Skin of body (tissue), 2 donors: ENCODE measurements around the gene S100A4. TPM values are rescaled to one million over a fixed set of nuclear protein-coding genes. Genes with fewer than 3 reads are reported as not detected.

ENCODE experiments used
- DNase-seq: peaks from one replicate; lab custom pipeline; 2025; lab: John Stamatoyannopoulos, UW
- total RNA-seq: library from RNA; depleted of rRNA; stranded (reverse); fragments of >200 nt; gene quantifications from one replicate; pipeline ENCODE4 v1.2.3, GENCODE V29; 2014

Gene S100A4
- total RNA-seq, 1 donor from 2014 or later: 102 TPM

DNA sequence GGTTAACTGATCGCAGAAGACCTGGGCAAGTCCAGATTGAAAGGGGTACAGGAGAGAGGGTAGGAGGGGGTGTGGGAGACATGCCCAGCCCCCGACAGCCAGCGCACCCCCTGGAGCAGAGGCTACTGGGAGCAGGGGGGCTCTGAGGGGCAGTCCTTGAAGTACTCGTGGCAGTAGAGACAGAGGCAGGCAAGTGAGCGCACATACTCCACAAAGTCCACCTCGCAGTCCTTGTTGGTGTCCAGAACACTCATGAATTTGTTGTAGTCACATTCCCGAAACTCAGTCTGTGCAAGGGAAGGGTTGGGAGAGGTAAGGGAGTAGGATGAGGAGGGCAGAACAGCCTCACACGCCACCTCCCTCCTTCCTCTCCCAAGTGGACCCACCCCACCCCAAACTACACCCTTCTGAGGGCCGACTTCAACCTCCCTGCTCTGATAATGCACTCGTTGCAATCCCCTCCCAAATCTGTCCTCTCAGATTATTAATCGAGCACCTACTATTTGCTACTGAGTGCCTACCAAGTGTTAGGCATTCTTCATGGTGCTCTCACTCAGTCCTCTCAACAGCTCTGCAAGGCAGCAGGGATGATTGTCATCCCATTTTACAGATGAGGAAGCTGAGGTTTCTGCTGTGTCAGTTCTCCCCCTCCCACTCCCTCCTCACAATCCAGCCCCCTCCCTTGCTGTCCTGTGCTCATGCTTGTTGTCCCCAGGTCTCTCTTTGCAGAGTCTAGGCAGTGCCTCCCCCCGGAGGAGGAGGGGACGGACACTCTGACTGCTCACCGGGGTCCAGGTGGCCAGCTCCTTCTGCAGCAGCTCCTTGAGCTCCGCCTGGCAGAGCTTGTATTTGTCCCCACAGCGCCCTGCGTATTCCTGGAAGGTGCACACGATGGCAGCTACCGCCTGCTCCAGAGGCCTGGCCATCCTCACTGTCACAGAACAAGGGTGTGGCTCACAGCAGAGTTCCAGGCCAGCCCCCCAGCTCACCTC is 2.2 kb upstream of the S100A4 start:
- DNase-seq: no peak

GRCh38 chr1:153546796-153547559 is 1.4 kb upstream of the S100A4 start:
- peak; percentile 42 for DNase-seq

- DNase-seq: no peak
Observed at GRCh38 chr1:153546371-153546770, 765 bp upstream of the S100A4 start.

DNA sequence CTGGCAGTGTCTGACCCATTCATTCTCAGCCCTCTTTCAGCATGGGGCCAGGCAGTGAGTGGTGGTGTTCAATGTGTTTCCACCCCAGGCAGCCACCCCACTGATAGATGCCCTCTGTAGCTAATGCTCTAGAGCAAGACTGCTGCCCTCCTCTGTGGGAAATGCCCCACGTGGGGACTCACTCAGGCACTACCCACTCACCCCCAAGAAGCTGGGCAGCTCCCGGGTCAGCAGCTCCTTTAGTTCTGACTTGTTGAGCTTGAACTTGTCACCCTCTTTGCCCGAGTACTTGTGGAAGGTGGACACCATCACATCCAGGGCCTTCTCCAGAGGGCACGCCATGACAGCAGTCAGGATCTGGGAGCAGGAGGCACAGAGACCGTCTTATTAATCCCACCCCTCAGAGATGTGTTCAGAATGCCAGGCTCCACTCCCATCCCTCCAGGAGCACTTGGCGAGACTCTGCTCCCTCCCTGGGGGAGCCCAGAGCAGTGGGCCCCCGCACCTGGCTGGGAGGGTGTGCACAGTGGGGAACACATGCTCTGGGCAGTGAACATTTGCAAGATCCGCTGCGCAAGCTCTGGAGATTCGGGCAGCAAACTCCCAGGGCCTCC is 1.0 kb downstream of the S100A4 start:
- DNase-seq: peak; percentile 70

DNA sequence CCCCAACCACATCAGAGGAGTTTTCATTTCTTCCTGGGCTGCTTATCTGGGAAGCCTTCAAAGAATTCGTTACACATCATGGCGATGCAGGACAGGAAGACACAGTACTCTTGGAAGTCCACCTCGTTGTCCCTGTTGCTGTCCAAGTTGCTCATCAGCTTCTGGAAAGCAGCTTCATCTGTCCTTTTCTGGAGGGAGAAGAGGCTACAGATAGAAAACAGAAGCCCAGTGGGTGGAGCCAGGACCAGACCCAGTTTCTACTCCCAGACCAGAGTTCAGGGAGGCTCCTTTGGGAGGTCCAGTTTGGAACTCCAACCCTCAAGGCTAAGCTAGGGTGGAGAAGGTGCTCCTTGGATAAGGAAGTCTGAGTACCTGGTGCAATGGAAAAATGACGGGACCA is 1.9 kb downstream of the S100A4 start:
- DNase-seq: no peak

DNA sequence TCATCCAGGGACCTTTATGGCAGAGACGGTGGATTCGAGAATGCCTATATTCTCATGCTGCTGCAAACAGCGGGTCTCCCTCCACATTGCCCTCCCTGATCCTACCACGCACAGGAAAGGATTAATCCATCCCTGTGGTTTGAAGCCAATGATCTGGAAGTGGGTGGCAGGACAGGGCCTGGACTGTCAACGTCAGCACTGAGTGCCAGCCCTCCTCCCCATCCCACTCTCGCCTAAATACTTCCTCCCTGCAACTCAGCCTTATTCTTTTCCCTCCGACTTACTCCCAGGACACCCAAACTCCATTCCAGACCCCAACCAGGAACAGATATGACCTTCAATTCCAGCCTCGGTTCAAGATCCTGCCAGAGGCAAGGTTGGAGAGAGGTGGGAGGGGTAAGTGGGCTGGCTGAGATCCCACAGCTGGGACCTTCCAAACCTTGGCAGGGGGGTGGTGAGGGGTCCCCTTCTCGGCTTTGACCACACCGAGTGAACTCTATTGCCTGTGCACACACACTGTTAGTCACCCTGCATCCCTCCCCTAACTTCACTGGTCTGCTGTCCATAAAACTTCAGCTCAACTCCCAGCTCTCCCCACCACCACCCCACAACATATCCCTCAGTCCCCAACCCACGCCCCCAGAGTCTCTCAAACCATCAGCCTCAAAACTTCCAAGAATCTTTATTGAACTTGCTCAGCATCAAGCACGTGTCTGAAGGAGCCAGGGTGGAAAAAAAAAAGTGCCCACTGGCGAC is 2.5 kb downstream of the S100A4 start:
- DNase-seq: no peak

DNA sequence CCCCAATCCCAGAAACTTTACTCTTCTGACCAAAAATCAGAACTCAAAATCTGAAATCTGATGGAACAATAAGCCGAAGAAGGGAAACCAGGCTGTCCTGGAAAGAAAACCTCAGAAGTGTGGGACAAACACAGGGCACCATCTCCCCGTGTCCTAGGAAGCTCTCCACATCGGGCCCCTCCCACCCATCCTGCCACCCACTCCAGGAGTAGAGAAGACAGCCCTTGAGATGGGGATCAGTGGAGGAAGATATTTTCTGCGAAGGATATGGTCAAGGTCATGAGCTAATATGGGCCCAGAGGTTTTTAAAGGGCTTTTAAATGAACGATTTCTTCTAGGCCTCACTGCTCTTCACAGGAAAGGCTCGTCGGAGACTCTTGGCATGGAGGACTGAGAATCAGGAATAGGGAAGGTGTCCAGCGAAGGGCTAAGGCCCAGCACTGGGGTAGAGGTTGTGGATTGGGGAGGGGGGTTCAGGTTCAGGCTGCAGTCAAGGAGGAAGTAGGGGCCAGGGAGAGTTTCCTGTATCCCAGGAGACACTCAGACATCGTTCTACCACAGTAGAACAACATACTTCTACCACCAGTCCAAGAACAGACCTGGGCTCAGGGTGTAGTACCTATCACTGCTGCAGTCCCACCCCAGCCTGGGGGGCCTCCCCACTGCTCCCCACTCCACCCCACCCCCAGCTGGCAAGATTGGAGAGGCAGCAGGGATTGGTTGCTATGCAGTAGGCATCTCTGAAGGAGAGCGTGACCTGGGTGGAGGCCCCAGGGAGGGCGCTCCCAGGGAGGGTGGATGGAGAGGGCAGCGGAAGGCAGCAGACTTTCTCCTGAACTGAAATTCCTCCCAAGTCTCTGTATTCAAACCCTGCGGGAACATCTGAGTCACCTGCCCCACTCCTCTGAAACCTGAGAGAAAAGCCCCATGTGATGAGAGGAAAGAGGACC is 3.7 kb downstream of the S100A4 start:
- DNase-seq: no peak

DNA sequence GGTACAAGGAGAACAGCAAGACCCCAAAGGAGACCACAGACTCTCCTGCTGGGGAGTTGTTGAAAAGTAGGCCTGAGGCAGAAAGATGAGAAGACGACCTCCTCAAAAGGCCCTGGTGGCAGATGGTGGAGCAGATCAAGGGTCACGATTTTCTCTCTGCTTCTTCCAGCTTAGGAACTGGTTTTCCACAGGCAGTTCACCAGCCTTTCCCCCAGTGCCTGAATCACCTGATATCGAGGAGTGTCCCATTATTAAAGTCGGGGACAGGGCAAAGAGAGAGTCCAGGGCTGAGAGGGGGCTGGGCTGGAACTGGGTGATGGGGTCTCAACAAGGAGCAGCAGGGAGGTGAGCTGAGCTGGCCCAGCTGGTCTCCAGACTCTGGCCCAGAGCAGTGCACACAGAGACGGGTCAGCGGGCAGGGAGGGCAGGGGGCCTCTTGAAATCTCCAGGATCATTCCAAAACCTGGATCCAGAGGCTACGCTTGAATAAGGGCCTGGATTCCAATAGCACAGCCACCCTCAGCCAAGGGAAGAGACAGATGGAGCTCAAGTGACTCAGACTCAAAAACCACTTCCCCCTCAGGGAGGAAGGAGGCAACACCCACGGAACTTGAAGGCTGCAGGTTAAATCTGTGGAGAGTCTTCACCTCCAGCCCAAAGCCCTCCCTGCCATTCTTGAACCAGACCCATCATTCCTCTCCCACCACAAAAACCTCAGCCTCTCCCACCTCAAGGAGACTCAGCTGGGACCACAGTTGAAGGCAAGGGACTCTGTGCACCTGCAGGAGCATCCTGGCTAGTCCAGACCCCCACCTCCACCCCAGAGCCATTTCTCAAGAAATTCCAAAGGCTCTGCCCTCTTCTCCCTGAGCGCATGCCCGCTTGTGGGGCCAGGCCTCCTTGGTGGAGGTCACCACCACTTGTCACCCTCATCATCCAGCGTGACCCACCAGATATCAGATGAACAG is 4.9 kb downstream of the S100A4 start, which contains the start of gene S100A5:
S100A5 (minus strand) TSS at position 541 of the 968 bp plus-strand sequence. CDS start 743 bp downstream, outside the sequence.
- DNase-seq: no peak

- DNase-seq: no peak
Observed at GRCh38 chr1:153539395-153540093, 6.1 kb downstream of the S100A4 start.

GRCh38 chr1:153538315-153538821 is 7.2 kb downstream of the S100A4 start:
- DNase-seq: no peak

DNA sequence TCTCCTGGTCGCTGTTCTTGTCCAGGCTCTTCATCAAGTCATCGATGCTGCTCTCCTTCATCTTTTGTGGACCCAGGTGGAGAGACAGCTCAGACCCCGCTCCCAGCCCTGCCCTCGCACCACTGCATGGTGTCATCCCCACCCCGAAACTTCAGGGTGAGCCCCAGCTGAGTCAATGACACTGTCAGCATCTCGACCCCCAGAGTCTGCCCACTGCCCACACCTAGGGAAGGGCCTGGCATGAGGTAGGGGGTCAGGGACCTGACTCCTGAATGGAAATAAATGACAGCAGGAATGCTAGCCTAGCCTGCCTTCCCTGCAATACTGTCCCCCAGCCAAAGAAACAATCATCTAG is 8.3 kb downstream of the S100A4 start:
- no peak for DNase-seq

DNA sequence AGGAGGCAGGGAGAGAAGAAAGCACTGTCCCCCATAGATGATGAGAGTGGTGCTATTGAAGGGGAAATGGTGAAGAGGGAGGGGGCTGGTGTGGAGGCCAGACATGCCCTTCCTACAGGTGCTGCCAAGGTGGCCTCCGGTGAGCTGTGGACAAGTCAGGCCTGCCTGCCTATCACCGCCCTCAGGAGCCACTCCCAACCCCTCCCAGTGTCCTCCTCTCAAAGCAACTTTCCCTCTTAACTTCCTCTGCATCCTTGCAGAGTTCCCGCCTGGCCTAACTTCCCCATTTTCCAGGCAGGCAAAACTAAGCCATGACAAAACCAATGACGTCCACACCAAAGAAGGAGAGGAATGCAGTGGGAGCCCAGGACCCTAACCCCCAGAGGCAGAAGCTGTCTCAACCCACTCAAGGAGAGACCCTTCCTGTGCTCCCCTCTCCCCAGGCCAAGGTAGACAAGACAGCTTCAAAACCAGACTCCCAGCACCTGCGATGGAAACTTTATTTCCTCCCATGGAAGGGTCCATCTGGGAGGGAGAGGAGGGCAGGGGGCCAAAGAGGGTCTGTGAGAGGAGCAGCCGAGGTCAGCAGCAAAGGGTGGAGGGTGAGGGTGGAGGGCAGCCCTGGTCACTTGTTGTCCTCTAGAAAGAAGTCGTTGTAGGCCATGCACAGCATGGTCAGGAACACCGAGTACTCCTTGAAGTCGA is 8.8 kb downstream of the S100A4 start:
- DNase-seq: no peak

- DNase-seq: peak; percentile 83
Observed at GRCh38 chr1:153536012-153536670, 9.5 kb downstream of the S100A4 start.

DNA sequence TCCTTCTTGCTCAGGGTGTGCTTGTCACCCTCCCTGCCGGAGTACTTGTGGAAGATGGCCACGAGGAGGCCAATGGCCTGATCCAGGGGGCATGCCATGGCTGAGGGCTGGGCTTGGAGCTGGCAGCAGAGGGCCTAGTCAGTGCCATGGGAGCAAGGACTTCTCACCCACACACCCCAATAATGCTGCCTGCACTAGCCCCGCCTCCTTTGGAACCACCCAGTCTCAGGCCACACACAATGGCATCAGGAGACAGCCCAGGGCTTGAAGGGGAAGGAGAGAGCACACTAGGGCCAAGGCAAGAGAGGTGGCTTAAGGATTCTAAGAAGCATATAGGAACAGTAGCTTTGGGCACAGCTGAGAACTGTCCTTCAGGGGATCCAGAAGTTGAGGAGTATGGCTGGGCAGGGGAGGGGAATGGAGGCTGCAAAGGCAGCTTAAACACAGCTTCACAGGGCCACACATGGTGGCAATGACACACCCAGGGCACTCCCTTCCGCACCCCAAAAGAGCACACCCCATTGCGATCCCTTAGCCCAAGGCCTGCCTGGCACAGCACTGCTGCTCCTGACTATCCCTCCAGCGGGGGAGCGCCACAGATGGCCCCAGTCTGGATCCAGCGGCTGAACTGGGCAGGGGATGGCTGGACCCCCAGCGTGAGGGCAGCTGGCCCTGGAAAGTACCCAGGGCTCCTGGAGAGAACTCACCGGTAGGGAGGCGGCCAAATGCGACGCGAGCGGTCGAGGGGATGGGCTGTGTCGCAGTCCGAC is 10.2 kb downstream of the S100A4 start, which contains the start of gene S100A6:
S100A6 (minus strand) TSS at position 750 of the 770 bp plus-strand sequence; CDS start at position 98, 652 bp downstream.
- DNase-seq: no peak

DNA sequence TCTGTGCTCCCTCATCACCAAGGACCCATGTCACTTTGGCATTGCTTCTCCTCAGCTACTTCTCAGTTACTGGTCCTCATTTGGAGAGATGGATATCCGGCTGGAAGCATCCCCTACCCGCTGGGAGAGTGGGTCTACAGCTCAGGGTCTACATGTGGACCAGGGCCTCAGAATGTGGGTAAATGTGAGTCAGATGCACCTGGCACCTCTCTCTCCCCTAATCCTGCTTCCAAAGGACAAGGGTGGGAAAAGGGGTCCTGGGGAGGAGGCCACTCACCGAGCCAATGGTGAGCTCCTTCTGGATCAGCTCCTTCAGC is 10.7 kb downstream of the S100A4 start:
- no peak for DNase-seq
